K562 (cell line): ENCODE measurements around the gene MYCL. TPM values are rescaled to one million over a fixed set of nuclear protein-coding genes. Genes with fewer than 3 reads are reported as not detected.

Experiments used
- CBFB ChIP-seq: sonication (generic); formaldehyde crosslinking; IDR thresholded peaks from 2 replicates; pipeline ENCODE4 v1.4.0; 2020; ENCODE audit warnings: mild to moderate bottlenecking, missing genetic modification reagents
- CHCHD3 ChIP-seq: fragments of 250-450 bp; sonication (Bioruptor Pico); IDR thresholded peaks from 2 replicates; pipeline ENCODE4 v2.1.2; 2022; ENCODE audit warnings: mild to moderate bottlenecking
- E2F3 ChIP-seq: fragments of 250-450 bp; sonication (Bioruptor Pico); IDR thresholded peaks from 2 replicates; pipeline ENCODE4 v1.4.0; 2020; ENCODE audit warnings: mild to moderate bottlenecking
- FOXK2 ChIP-seq, 2 experiments: fragments of 450-650 bp; IDR thresholded peaks in 1 of 2; conservative IDR thresholded peaks in 1 of 2; 2 replicates each; pipeline ENCODE4 v1.6.1; 2016; ENCODE audit warnings: low read depth in 2 of 2, mild to moderate bottlenecking in 1 of 2
- GMEB1 ChIP-seq: fragments of 250-450 bp; sonication (Bioruptor Pico); IDR thresholded peaks from 2 replicates; pipeline ENCODE4 v1.4.0; 2020; ENCODE audit warnings: mild to moderate bottlenecking
- HCFC1 ChIP-seq: IDR thresholded peaks from 2 replicates; pipeline ENCODE4 v1.6.1; 2012; ENCODE audit warnings: low read depth, low read length, improper control_type of control experiment
- HDGF ChIP-seq: fragments of 450-650 bp; IDR thresholded peaks from 2 replicates; pipeline ENCODE4 v1.6.1; 2016
- HES1 ChIP-seq: fragments of 450-650 bp; IDR thresholded peaks from 2 replicates; pipeline ENCODE4 v1.6.1; 2016; ENCODE audit warnings: low read depth, mild to moderate bottlenecking, moderate library complexity
- HNRNPLL ChIP-seq: fragments of 200-400 bp; formaldehyde crosslinking; IDR thresholded peaks from 2 replicates; pipeline ENCODE4 v1.6.1; 2017; ENCODE audit warnings: low read length, low read depth, mild to moderate bottlenecking; ENCODE audit not compliant: poor library complexity, severe bottlenecking
- NFATC3 ChIP-seq: fragments of 450-650 bp; IDR thresholded peaks from 2 replicates; pipeline ENCODE4 v1.6.1; 2017; ENCODE audit warnings: mild to moderate bottlenecking
- NR3C1 ChIP-seq: sonication (generic); formaldehyde crosslinking; IDR thresholded peaks from 2 replicates; pipeline ENCODE4 v1.8.1; 2022; ENCODE audit warnings: missing genetic modification reagents
- RFX7 ChIP-seq: fragments of 250-450 bp; sonication (Bioruptor Pico); IDR thresholded peaks from 2 replicates; pipeline ENCODE4 v1.5.1; 2021; ENCODE audit warnings: mild to moderate bottlenecking
- RREB1 ChIP-seq: fragments of 250-450 bp; sonication (Bioruptor Pico); IDR thresholded peaks from 2 replicates; pipeline ENCODE4 v1.4.0; 2020
- SLC30A9 ChIP-seq: fragments of 250-450 bp; sonication (Bioruptor Pico); IDR thresholded peaks from 2 replicates; pipeline ENCODE4 v1.8.0; 2022; ENCODE audit warnings: mild to moderate bottlenecking, moderate library complexity
- SMARCB1 ChIP-seq: IDR thresholded peaks from 2 replicates; pipeline ENCODE4 v1.6.1; 2011; ENCODE audit warnings: improper control_type of control experiment, low read depth; ENCODE audit not compliant: insufficient read length
- XRCC3 ChIP-seq: fragments of 450-650 bp; IDR thresholded peaks from 2 replicates; pipeline ENCODE4 v1.6.1; 2017; ENCODE audit warnings: mild to moderate bottlenecking, moderate library complexity
- ZBTB5 ChIP-seq: fragments of 450-650 bp; IDR thresholded peaks from 2 replicates; pipeline ENCODE4 v1.6.1; 2017; ENCODE audit warnings: antibody characterized with exemption
- ZNF436 ChIP-seq: fragments of 250-450, 450-650 bp; sonication (Bioruptor Pico); formaldehyde crosslinking; IDR thresholded peaks from 2 replicates; pipeline ENCODE4 v1.7.0; 2020; ENCODE audit warnings: mild to moderate bottlenecking
- polyA plus RNA-seq, 8 experiments: library from polyadenylated mRNA; depleted of rRNA in 4 of 8; stranded (reverse) in 5 of 8; unstranded in 3 of 8; fragments of >200 nt; fragmentation: Nextera tagmentation in 2 of 8; fragmentation: Illumina TruSeq in 1 of 8; extraction: Ambion mirVana in 2 of 8; extraction: Trizol in 1 of 8; gene quantifications; 2 replicates each; pipeline versions ENCODE4 v1.2.1 to v1.2.3, GENCODE V29; 2011 to 2014; ENCODE audit warnings: inconsistent platforms in 1 of 8, missing spikeins in 1 of 8
- total RNA-seq, 7 experiments: library from RNA; depleted of rRNA in 6 of 7; stranded (reverse); fragments of >200 nt in 6 of 7; fragmentation: Illumina TruSeq in 2 of 7; extraction: Trizol in 2 of 7; gene quantifications; 2 replicates each; pipeline versions ENCODE4 v1.2.1 to v1.2.3, GENCODE V29; 2011 to 2021; ENCODE audit warnings: low replicate concordance in 1 of 7

Gene MYCL
- total and polyA plus RNA-seq, 9 of the 15 experiments (the other 6 are each of a cell fraction or from before 2014, with no cell fraction given), result 3.5 to 22.0 (median 12.8) TPM

- TF ChIP-seq HES1, result peak; percentile 86
- TF ChIP-seq CHCHD3 (CRISPR knock-in tag), result no peak
- no peak for TF ChIP-seq HNRNPLL
- TF ChIP-seq XRCC3, result no peak
- no peak for TF ChIP-seq ZBTB5
- TF ChIP-seq SLC30A9 (CRISPR knock-in tag), result no peak
- TF ChIP-seq NR3C1 (CRISPR knock-in tag), result no peak
- TF ChIP-seq CBFB, result no peak
- peak; percentile 90 for TF ChIP-seq NFATC3
- no peak for TF ChIP-seq RFX7 (CRISPR knock-in tag)
- TF ChIP-seq GMEB1 (CRISPR knock-in tag), result no peak
- 0 out of 2 replicates have a peak, but pooled peaks have one; percentile 14 for TF ChIP-seq HCFC1
- TF ChIP-seq SMARCB1, result no peak
- peak; percentile 69; a peak in 3 of 4 replicates for TF ChIP-seq FOXK2 (conservative IDR thresholded peaks at IDR 0.05 in 1 of 2, IDR thresholded peaks at IDR 0.05 in 1 of 2; ENCODE audit: low read depth in 2 of 2)
- TF ChIP-seq HDGF, result peak; percentile 19; the same call in 1 of the 2 replicates
- TF ChIP-seq E2F3 (CRISPR knock-in tag), result no peak
- no peak for TF ChIP-seq RREB1 (CRISPR knock-in tag)
- no peak for TF ChIP-seq ZNF436 (CRISPR knock-in tag)
These were observed 8.8 kb downstream of the MYCL start (continued) for GRCh38 chr1:39892601-39893595.
